Measurements from ENCODE around the gene NOL4L.

- TF ChIP-seq POLR2AphosphoS5 (IDR thresholded peaks at IDR 0.05; ENCODE audit: borderline replicate concordance, low read depth, low read length) (no peak), EZH2 (IDR thresholded peaks at IDR 0.05) (no peak), FOXP2 (optimal IDR thresholded peaks at IDR 0.05; ENCODE audit: control extremely low read depth, extremely low read length, insufficient read depth) (no peak)
Measured at GRCh38 chr20:32538526-32538939, 46.6 kb downstream of the NOL4L start.
